ENCODE data around the gene KRTAP3-1. TPM values are rescaled to one million over a fixed set of nuclear protein-coding genes. Genes with fewer than 3 reads are reported as not detected.
"Not testable (repeated sequence)": the region's sequence is repeated elsewhere in the genome, so short reads cannot be mapped to it uniquely, and the experiment has no call there.

The KRTAP3-1 gene
- total RNA-seq, 2 donors from 2014 or later = not detected

GRCh38 chr17:41049110-41049509 lies 40.2 kb upstream of the KRTAP3-1 start:
- no peak overlapping the region for H3K27ac ChIP-seq
- ATAC-seq (ENCODE audit: insufficient number of reproducible peaks, low FRiP score, low read depth) (no peak), DNase-seq (ENCODE audit: low spot score) (no peak)
- TF ChIP-seq CTCF (IDR thresholded peaks at IDR 0.05) = no peak
- H3K4me1 ChIP-seq (ENCODE audit: control insufficient read depth in 1 of 2, low read depth in 2 of 2) = no peaks in the 10 kb centered on the region
- H3K36me3 ChIP-seq = no peaks in the 10 kb centered on the region
- H3K4me3 ChIP-seq = no peak overlapping the region
- H3K27me3 ChIP-seq (replicated peaks; ENCODE audit: insufficient read depth) = no peaks in the 10 kb centered on the region
- no peaks in the 10 kb centered on the region for H3K9me3 ChIP-seq

- H3K36me3 ChIP-seq = no peaks in the 10 kb centered on the region
- no peaks in the 10 kb centered on the region for H3K4me1 ChIP-seq (ENCODE audit: control insufficient read depth in 1 of 2, low read depth in 2 of 2)
- DNase-seq (ENCODE audit: low spot score) = no peak
- no peaks in the 10 kb centered on the region for H3K9me3 ChIP-seq
- ATAC-seq (ENCODE audit: insufficient number of reproducible peaks, low FRiP score, low read depth) = no peak
- no peaks in the 10 kb centered on the region for H3K27me3 ChIP-seq (replicated peaks; ENCODE audit: insufficient read depth)
- no peak for TF ChIP-seq CTCF (IDR thresholded peaks at IDR 0.05)
- no peak overlapping the region for H3K27ac ChIP-seq
- no peak overlapping the region for H3K4me3 ChIP-seq
Measured at GRCh38 chr17:41048441-41048840, 39.5 kb upstream of the KRTAP3-1 start.

GRCh38 chr17:41046735-41047465 lies 38.0 kb upstream of the KRTAP3-1 start, which contains the start of gene KRTAP2-1:
Gene KRTAP2-1 (minus strand): TSS chr17:41047316. CDS start chr17:41047267, 49 bp downstream.
- H3K27me3 ChIP-seq (replicated peaks; ENCODE audit: insufficient read depth); H3K9me3 ChIP-seq; DNase-seq (ENCODE audit: low spot score); ATAC-seq (ENCODE audit: insufficient number of reproducible peaks, low FRiP score, low read depth); H3K36me3 ChIP-seq; H3K4me1 ChIP-seq (ENCODE audit: control insufficient read depth in 1 of 2, low read depth in 2 of 2); H3K27ac ChIP-seq; H3K4me3 ChIP-seq: not testable (repeated sequence)

- Histone ChIP-seq H3K4me3 (no peak overlapping the region), H3K27me3 (replicated peaks; ENCODE audit: insufficient read depth) (no peaks in the 10 kb centered on the region), H3K36me3 (no peaks in the 10 kb centered on the region), H3K9me3 (no peaks in the 10 kb centered on the region), H3K27ac (no peak overlapping the region), H3K4me1 (ENCODE audit: control insufficient read depth in 1 of 2, low read depth in 2 of 2) (peaks cover 0 to 8% of the 10 kb centered on the region in 2 donors)
- DNase-seq (ENCODE audit: low spot score) = no peak
- no peak for TF ChIP-seq CTCF (IDR thresholded peaks at IDR 0.05)
- no peak for ATAC-seq (ENCODE audit: insufficient number of reproducible peaks, low FRiP score, low read depth)
Measured at GRCh38 chr17:41042953-41043352, 34.0 kb upstream of the KRTAP3-1 start.

GRCh38 chr17:41040783-41041571 lies 32.0 kb upstream of the KRTAP3-1 start, which contains the start of gene KRTAP1-1:
Gene KRTAP1-1 (minus strand): TSS chr17:41041450. CDS start chr17:41041397, 53 bp downstream.
- not testable (repeated sequence) for H3K9me3 ChIP-seq; H3K4me3 ChIP-seq; DNase-seq (ENCODE audit: low spot score); H3K27me3 ChIP-seq (replicated peaks; ENCODE audit: insufficient read depth); H3K36me3 ChIP-seq; H3K4me1 ChIP-seq (ENCODE audit: control insufficient read depth in 1 of 2, low read depth in 2 of 2); ATAC-seq (ENCODE audit: insufficient number of reproducible peaks, low FRiP score, low read depth); H3K27ac ChIP-seq
- peak; percentile 8 for TF ChIP-seq CTCF (IDR thresholded peaks at IDR 0.05)

Data from thoracic aorta (tissue), 2 donors.